AG04449 (cell line): Measurements from ENCODE around the gene BBX.

Source experiments
- CTCF ChIA-PET: fragments of 350-600 bp; formaldehyde crosslinking; extraction: SDS; loops from one replicate; lab custom pipeline; 2021; ENCODE audit warnings: antibody characterized with exemption; lab: Yijun Ruan, JAX
- POLR2A ChIA-PET: fragments of 400-600, 350-600 bp; formaldehyde crosslinking; extraction: SDS; loops from one replicate; lab custom pipeline; 2020; ENCODE audit warnings: antibody characterized with exemption, inconsistent platforms; lab: Yijun Ruan, JAX
- DNase-seq: peaks from one replicate; pipeline ENCODE4 v3.0.0-alpha.2; 2010; ENCODE audit warnings: low read depth, low spot score
- H3K4me3 ChIP-seq: 2 replicates; pipeline ENCODE4 v1.5.1; 2011; ENCODE audit warnings: low read depth, mild to moderate bottlenecking, control low read depth, low read length
- TF ChIP-seq, protein P1 (sequence below): IDR thresholded peaks from one replicate; pipeline ENCODE4 v1.5.1; 2011; ENCODE audit warnings: mild to moderate bottlenecking, moderate library complexity, low read length, control low read depth, inconsistent platforms; ENCODE audit not compliant: insufficient read depth; ENCODE audit errors: missing control alignments

BBX gene

DNA sequence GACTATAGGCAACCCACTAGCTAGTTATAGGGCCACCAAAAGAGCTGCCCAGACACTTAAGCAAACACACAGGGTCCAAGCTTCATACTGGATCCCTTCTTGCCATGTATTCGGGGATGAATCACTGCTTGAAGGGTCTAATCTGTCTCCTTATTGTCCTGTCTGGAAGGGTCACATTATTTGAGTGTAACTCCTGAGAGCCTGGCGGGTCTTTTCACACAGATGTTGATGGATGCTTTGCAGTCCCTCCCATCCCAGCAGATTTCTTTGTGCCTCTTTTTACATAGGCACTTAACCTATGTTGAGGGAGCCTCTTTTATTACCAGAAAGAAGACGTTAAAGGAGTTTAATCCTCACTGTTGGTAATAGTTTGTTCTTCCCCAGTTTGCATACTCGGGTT, 56.6 kb downstream of the BBX start:
- H3K4me3 ChIP-seq, result no peak overlapping the region
- TF ChIP-seq, protein P1, sequence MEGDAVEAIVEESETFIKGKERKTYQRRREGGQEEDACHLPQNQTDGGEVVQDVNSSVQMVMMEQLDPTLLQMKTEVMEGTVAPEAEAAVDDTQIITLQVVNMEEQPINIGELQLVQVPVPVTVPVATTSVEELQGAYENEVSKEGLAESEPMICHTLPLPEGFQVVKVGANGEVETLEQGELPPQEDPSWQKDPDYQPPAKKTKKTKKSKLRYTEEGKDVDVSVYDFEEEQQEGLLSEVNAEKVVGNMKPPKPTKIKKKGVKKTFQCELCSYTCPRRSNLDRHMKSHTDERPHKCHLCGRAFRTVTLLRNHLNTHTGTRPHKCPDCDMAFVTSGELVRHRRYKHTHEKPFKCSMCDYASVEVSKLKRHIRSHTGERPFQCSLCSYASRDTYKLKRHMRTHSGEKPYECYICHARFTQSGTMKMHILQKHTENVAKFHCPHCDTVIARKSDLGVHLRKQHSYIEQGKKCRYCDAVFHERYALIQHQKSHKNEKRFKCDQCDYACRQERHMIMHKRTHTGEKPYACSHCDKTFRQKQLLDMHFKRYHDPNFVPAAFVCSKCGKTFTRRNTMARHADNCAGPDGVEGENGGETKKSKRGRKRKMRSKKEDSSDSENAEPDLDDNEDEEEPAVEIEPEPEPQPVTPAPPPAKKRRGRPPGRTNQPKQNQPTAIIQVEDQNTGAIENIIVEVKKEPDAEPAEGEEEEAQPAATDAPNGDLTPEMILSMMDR, result no peak
- CTCF ChIA-PET, result interaction anchor here (0.8 to 2.1 kb wide), 10 partner anchors 28 to 973 kb away, joined by 3 to 10 read pairs (median 3); no protein-coding TSS in a partner anchor
- no peak for DNase-seq
- POLR2A ChIA-PET, result no interaction called here

DNA sequence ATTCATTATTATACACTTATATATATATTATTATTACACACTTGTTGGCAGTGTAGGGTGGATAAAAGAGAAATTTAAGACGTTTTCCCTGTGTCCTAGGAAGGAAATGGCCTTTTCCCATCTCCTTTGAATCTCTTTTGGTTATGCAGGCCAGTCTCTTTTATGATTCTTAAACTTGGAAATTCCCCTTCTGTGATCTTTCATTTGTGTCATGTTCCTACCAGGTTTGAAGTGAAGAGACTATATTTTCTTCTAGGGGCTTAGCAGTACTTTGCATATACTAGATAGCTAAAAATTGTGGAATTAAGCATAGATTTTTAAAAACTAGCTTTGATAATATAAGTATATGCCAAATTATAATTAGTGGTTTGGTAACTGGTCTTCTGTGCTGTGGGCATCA, 58.5 kb downstream of the BBX start:
- CTCF ChIA-PET, result no interaction called here
- no peak for DNase-seq
- H3K4me3 ChIP-seq, result no peak overlapping the region
- TF ChIP-seq, protein P1, result no peak
- POLR2A ChIA-PET, result no interaction called here

DNA sequence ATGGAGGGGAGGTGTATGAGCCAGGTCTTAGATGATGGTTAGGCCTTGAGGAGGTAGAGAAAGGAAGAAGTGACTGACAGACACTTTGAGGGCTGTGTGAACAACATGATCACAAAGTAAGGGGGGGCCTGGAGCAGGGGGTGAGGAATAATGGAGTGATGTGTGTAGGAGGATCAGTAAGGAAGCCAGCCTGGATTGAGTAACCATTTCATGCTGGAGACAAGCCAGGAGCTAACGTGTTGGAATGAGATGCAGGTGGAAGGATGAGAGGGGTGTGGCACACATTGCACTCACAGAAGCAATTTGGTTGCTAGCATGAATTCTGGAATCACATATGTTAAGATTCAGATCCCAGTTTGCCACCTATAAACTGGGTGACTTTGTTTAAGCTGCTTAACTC, 65.5 kb downstream of the BBX start:
- TF ChIP-seq, protein P1, result no peak
- CTCF ChIA-PET, result interaction anchor here (2.2 kb wide), 1 partner anchor 339 kb away, joined by 7 read pairs; no protein-coding TSS in a partner anchor
- H3K4me3 ChIP-seq, result no peak overlapping the region
- DNase-seq, result no peak
- POLR2A ChIA-PET, result no interaction called here

DNA sequence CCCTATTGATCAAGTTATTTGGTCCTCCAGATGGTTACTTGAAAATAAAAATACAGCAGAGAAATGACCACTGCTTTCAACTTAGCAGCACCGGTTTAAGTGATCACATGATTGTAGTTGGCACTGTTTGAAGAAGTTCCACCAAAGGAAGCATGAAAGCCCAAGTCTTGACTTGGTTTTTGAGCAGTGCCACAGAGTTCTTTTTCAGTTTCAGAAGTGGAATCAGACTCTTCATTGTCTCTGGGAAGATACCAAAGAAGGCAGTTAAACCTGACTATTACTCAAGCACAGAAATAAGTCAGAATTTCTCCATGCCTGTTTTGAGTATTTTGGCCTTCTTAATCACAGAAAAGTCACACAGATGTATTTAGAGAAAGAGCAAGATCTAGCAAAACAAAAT, 66.7 kb downstream of the BBX start:
- ChIA-PET CTCF (interaction anchor here (1.0 to 2.2 kb wide), 2 partner anchors 9 to 338 kb away, joined by 3 to 7 read pairs; no protein-coding TSS in a partner anchor), POLR2A (no interaction called here)
- no peak overlapping the region for H3K4me3 ChIP-seq
- DNase-seq, result no peak
- TF ChIP-seq, protein P1, result no peak

DNA sequence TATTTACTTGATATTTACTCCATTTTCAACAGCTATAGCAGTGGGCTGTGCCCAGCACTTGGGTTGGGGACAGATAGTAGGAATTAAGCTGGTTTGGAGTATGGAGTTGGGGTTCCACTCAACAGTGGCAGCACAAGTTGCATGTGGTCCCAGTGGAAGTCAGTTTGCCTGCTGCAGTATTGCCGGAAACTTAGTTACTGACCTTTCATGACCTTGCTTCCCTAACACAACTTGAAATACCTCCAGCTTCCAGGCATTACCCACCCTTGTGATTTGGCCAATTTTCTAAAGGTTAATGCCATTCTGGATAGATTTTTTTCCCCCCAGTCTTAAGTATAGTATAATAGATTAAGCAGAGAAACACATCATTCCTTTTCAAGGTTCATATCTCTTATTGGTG, 68.0 kb downstream of the BBX start:
- ChIA-PET CTCF (interaction anchor here (0.9 to 2.3 kb wide), 3 partner anchors 13 to 37 kb away, joined by 3 to 17 read pairs (median 4); no protein-coding TSS in a partner anchor), POLR2A (no interaction called here)
- DNase-seq, result no peak
- TF ChIP-seq, protein P1, result no peak
- H3K4me3 ChIP-seq, result no peak overlapping the region

DNA sequence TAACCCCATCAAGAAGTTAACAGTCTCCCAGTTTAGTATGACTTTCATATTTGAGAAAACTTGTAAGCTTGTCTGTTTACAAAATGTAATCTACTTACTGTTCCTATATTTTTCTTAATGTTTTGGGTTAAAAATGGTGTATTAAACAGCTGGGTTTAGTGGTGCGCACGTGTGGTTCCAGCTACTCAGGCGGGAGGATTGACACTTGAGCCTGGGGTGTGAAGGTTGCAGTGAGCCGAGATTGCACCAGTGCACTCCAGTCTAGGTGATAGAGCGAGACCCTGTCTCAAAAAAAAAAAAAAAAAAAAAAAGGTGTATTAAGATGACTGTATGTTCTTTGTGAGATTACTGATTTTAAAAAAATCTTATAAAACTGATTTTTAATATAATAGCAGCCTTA, 69.3 kb downstream of the BBX start:
- H3K4me3 ChIP-seq, result no peak overlapping the region
- TF ChIP-seq, protein P1, result no peak
- ChIA-PET CTCF (interaction anchor here (0.8 to 2.3 kb wide), 3 partner anchors 14 to 150 kb away, joined by 3 to 17 read pairs (median 3); no protein-coding TSS in a partner anchor), POLR2A (no interaction called here)
- DNase-seq, result no peak
